BJ (cell line): ENCODE data around the gene DNAJC18. TPM values are rescaled to one million over a fixed set of nuclear protein-coding genes. Genes with fewer than 3 reads are reported as not detected.

ENCODE experiments used
- CTCF ChIA-PET: fragments of 350-600 bp; formaldehyde crosslinking; extraction: SDS; loops from one replicate; lab custom pipeline; 2021; ENCODE audit warnings: antibody characterized with exemption, inconsistent platforms; lab: Yijun Ruan, JAX
- POLR2A ChIA-PET: fragments of 300-600 bp; sonication (Branson Sonifier 250); formaldehyde crosslinking; extraction: SDS; loops from one replicate; lab custom pipeline; 2021; ENCODE audit warnings: antibody characterized with exemption; lab: Charles Lee
- DNase-seq: peaks from one replicate; pipeline ENCODE4 v3.0.0-alpha.2; 2011; ENCODE audit warnings: low read depth
- H3K27me3 ChIP-seq: 2 replicates; pipeline ENCODE4 v1.6.0; 2011; ENCODE audit warnings: low read length; ENCODE audit not compliant: control insufficient read depth, insufficient read depth
- H3K36me3 ChIP-seq: 2 replicates; pipeline ENCODE4 v1.5.1; 2011; ENCODE audit warnings: low read length; ENCODE audit not compliant: control insufficient read depth, insufficient read depth
- H3K4me3 ChIP-seq: 2 replicates; pipeline ENCODE4 v1.5.1; 2011; ENCODE audit warnings: low read depth, mild to moderate bottlenecking, control low read depth, low read length
- polyA plus RNA-seq: library from polyadenylated mRNA; depleted of rRNA; stranded (reverse); fragments of >200 nt; gene quantifications from 2 replicates; pipeline ENCODE4 v1.2.3, GENCODE V29; 2011
- TF ChIP-seq, protein P1 (sequence below): IDR thresholded peaks from 2 replicates; pipeline ENCODE4 v1.5.1; 2011; ENCODE audit warnings: low read depth, mild to moderate bottlenecking, control low read depth, inconsistent platforms, low read length, moderate library complexity; ENCODE audit not compliant: insufficient read depth

The DNAJC18 gene
- polyA plus RNA-seq, 1 experiment, result 5.2 TPM

- ChIA-PET CTCF (interaction anchor here (0.8 kb wide), 1 partner anchor 1157 kb away, joined by 3 read pairs; no protein-coding TSS in a partner anchor), POLR2A (no interaction called here)
- Histone ChIP-seq H3K27me3 (no peaks in the 10 kb centered on the region), H3K4me3 (no peak overlapping the region), H3K36me3 (peaks cover 3% of the 10 kb centered on the region)
- TF ChIP-seq, protein P1, sequence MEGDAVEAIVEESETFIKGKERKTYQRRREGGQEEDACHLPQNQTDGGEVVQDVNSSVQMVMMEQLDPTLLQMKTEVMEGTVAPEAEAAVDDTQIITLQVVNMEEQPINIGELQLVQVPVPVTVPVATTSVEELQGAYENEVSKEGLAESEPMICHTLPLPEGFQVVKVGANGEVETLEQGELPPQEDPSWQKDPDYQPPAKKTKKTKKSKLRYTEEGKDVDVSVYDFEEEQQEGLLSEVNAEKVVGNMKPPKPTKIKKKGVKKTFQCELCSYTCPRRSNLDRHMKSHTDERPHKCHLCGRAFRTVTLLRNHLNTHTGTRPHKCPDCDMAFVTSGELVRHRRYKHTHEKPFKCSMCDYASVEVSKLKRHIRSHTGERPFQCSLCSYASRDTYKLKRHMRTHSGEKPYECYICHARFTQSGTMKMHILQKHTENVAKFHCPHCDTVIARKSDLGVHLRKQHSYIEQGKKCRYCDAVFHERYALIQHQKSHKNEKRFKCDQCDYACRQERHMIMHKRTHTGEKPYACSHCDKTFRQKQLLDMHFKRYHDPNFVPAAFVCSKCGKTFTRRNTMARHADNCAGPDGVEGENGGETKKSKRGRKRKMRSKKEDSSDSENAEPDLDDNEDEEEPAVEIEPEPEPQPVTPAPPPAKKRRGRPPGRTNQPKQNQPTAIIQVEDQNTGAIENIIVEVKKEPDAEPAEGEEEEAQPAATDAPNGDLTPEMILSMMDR, result no peak
- no peak for DNase-seq
These were observed 67.6 kb downstream of the DNAJC18 start for GRCh38 chr5:139371482-139372435.

DNA sequence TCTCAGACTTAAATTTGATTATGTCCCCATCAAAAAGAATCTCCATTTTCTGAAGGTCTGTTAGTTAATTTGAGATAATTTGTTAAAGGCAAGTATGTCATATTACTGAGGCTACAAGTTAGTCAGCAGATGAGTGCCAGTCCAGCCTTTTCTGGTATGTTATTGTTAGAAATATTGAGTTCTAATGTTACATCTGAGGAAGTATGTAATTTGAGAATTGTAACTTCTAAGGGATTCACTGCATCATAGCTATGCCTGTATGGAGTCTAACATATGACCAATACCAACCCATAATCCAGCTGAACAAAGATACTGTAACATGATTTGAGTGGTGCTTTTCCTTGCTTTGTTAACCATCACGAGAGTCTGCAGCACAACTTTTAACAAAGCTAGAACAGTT lies 70.1 kb downstream of the DNAJC18 start:
- TF ChIP-seq, protein P1, result no peak
- no peaks in the 10 kb centered on the region for H3K27me3 ChIP-seq
- no peak overlapping the region for H3K4me3 ChIP-seq
- POLR2A ChIA-PET, result interaction anchor here (0.6 to 0.7 kb wide), 2 partner anchors 25 to 35 kb away, joined by 3 to 4 read pairs; partner anchors contain the start of gene SPATA24
- CTCF ChIA-PET, result interaction anchor here (1.6 kb wide), 1 partner anchor 8 kb away, joined by 3 read pairs; no protein-coding TSS in a partner anchor
- DNase-seq, result no peak
- H3K36me3 ChIP-seq, result peaks cover 4% of the 10 kb centered on the region

DNA sequence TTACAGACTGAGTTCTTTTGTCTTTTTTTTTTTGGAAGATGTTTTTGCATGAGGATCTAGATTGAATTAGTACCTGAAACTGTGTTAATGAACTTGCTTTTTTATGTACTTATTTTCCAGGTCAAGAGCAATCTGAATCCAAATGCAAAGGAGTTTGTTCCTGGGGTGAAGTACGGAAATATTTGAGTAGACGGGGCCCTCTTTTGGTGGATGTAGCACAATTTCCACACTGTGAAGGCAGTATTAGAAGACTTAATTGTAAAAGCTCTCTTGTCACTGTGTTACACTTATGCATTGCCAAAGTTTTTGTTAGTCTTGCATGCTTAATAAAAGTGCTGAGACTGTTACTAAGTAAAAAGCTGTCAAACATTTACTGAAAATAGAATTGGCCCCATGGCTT lies 70.7 kb downstream of the DNAJC18 start:
- TF ChIP-seq, protein P1, result no peak
- CTCF ChIA-PET, result no interaction called here
- POLR2A ChIA-PET, result no interaction called here
- H3K4me3 ChIP-seq, result no peak overlapping the region
- H3K36me3 ChIP-seq, result peaks cover 8% of the 10 kb centered on the region
- DNase-seq, result no peak
- no peaks in the 10 kb centered on the region for H3K27me3 ChIP-seq

GRCh38 chr5:139364466-139364865 lies 74.9 kb downstream of the DNAJC18 start:
- POLR2A ChIA-PET, result no interaction called here
- CTCF ChIA-PET, result no interaction called here

GRCh38 chr5:139363937-139364336 lies 75.4 kb downstream of the DNAJC18 start:
- TF ChIP-seq, protein P1, result no peak
- CTCF ChIA-PET, result no interaction called here
- H3K27me3 ChIP-seq, result no peaks in the 10 kb centered on the region
- POLR2A ChIA-PET, result no interaction called here
- DNase-seq, result no peak
- H3K36me3 ChIP-seq, result peaks cover 8% of the 10 kb centered on the region
- no peak overlapping the region for H3K4me3 ChIP-seq

More at GRCh38 chr5:139364466-139364865, 74.9 kb downstream of the DNAJC18 start:
- TF ChIP-seq, protein P1, result no peak
- DNase-seq, result no peak
- Histone ChIP-seq H3K27me3 (no peaks in the 10 kb centered on the region), H3K36me3 (peaks cover 8% of the 10 kb centered on the region), H3K4me3 (no peak overlapping the region)
